LHCN-M2 (cell line): Measurements from ENCODE around the gene ERC2. TPM values are rescaled to one million over a fixed set of nuclear protein-coding genes. Genes with fewer than 3 reads are reported as not detected.
"Not testable (repeated sequence)": the region's sequence is repeated elsewhere in the genome, so short reads cannot be mapped to it uniquely, and the experiment has no call there.

Experiments
- DNase-seq: peaks from one replicate; pipeline ENCODE4 v3.0.0-alpha.2; 2012; ENCODE audit warnings: low read depth
- total RNA-seq: library from RNA; depleted of rRNA; stranded (reverse); fragments of >200 nt; gene quantifications from 2 replicates; pipeline ENCODE4 v1.2.3, GENCODE V29; 2014

ERC2 gene
- total RNA-seq, 1 experiment from 2014 or later = 0.11 TPM

DNA sequence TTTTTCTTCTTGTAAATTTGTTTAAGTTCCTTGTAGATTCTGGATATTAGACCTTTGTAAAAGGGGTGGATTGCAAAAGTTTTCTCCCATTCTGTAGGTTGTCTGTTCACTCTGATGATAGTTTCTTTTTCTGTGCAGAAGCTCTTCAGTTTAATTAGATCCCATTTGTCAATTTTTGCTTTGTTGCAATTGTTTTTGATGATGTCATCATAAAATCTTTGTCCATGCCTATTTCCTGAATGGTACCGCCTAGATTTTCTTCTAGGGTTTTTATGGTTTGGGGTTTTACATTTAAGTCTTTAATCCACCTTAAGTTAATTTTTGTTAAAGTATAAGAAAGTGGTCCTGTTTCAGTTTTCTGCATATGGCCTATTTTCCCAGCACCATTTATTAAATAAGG is 401.9 kb downstream of the ERC2 start:
- not testable (repeated sequence) for DNase-seq

DNA sequence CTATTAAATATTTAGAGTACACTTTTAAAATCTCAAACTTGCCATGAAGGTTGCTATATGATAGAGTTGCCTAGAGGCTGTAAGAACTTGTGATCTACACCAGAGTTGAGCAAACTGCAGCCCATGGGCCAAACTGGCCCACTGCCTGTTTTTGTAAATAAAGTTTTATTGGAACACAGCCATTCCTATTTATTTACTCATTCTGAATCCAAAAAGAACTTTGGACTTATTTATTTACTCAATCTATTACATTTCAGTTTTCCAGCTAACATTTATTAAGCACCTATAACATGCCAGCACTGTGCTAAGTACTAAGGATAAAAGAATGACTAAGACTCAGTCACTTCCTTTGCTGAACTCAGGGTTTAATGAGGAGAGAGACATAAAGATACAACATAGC is 403.6 kb downstream of the ERC2 start:
- DNase-seq = no peak

GRCh38 chr3:56061279-56061626 is 407.0 kb downstream of the ERC2 start:
- no peak for DNase-seq

DNA sequence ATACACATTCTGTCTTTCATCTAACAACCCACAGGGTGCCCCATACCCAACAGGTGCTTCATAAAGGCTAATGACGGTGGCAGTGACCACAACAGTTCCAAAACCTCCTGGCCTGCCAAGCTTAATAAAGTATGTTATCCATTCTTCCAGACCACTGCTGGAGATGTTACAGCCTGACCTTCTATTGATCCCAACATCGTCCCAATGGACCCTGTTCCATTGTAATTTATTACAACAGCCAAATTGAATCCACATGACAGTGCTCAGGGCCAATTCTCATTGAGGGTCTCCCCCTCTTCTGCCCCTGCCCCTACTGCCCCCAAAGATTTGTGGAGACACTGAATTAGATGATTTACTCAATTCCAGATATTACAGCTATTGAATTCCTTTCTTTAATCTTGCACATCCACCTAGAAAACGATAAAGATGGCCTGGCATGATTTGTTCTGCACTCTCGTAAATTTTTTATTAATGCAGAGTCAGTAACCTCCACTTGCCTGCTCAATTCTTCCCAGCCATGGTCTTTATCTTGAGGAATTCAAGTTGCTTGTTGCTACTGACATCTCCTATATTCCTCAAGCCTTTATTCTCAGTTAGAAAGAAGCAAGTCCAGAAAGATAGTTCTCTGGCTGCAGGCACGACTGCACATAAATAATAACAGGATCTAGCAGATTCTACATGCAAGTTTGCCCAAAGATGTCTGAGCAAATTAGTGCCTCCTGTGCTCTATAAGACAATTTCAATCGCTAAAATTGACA is 407.6 kb downstream of the ERC2 start:
- no peak for DNase-seq

DNA sequence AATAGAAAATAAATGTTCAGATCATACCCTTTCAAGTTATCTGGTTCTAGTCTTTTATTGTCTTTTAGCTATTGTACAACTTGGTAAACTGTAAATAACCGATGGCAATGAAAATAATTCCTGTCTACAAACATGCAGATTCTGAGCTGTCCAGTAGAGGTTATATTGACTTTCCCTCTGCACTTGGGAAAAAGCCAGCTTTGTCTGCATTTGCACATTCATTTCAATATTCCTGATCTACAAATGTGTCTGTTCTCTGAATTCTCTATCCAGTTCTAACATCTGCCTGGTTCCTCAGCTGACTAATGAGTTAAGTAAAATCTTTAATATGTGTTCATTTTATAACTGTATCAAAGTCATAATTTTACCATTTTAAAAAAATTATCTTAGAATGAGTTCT is 408.5 kb downstream of the ERC2 start:
- peak; percentile 21 for DNase-seq

GRCh38 chr3:56055951-56056350 is 412.3 kb downstream of the ERC2 start:
- peak; percentile 44 for DNase-seq

- peak; percentile 33 for DNase-seq
Measured at GRCh38 chr3:56055546-56055945, 412.7 kb downstream of the ERC2 start.

DNA sequence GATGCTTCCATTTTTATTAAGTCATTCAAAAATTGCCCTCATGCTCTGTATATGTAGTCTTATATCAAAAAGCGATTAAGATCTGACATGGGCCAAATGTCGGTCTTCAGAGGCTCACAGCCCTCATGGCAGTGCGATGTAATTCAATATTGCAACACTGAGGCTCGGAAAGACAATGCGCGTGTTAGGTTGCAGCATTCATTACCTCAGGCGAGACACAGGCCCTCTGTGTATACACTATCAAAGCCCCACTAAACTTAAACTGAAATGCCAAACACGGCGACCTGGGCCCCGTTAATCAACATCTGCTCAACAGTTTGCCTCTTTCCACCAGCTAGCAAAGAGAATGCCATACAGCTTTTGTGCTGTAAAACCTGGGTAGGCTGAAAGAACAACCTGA is 413.4 kb downstream of the ERC2 start:
- DNase-seq = no peak

DNA sequence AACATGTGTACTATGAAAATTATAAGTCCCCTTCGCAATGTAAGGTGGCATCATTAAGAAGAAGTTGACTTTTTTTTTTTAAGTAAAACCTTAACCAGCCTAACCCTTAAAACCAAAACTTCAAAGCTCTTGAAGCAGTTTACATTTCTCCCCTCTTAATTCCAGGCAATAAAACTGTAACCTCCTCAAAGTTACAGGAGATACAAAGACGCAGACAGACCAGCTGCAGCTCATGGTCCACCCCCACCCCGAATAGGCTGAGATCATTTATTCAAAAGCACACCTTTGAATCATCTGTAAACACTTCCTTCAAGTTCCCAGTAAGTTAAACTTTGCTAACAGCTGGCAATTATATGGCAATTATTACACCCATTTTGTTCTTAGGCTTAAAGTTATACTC is 414.5 kb downstream of the ERC2 start:
- DNase-seq = no peak

DNA sequence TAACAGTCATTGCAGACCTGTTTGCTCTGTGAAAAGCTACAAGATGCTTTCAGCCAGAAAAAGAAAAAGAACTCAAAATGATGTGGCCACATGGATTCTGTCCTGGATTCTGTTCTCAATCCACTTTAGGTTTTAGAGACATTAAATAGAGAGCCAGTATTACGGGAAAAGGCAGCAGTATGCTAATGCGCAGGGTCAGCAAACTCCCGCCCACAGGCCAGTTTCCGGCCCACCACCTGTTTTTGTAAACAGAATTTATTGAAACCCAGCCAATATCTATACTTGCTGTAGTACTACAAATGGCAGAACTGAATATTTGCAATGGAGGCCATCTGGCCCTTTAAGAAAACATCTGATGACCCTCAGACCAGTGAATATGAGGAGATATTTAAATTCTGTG is 416.1 kb downstream of the ERC2 start:
- no peak for DNase-seq

GRCh38 chr3:56051052-56051451 is 417.2 kb downstream of the ERC2 start:
- DNase-seq = no peak

DNA sequence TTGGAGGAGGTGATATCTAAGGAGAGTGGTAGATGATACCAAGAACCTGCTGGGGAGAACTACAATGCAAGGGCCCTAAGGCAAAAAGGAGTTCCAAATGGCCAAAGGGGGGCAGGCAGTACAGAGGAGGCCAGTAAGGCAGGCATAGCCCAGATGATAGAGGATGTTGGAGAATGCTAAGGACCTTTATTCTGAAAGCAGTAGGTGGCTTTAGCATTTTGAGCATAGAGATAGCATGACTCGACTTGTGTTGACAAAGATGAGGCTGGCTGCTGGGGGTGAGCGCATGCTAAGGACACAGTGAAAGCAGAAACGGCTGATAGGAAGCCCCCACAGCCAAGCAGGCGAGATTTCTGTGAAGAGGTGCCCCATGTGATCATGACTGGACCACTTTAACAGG is 419.3 kb downstream of the ERC2 start:
- DNase-seq = no peak

- DNase-seq = no peak
Measured at GRCh38 chr3:56048331-56048730, 419.9 kb downstream of the ERC2 start.

DNA sequence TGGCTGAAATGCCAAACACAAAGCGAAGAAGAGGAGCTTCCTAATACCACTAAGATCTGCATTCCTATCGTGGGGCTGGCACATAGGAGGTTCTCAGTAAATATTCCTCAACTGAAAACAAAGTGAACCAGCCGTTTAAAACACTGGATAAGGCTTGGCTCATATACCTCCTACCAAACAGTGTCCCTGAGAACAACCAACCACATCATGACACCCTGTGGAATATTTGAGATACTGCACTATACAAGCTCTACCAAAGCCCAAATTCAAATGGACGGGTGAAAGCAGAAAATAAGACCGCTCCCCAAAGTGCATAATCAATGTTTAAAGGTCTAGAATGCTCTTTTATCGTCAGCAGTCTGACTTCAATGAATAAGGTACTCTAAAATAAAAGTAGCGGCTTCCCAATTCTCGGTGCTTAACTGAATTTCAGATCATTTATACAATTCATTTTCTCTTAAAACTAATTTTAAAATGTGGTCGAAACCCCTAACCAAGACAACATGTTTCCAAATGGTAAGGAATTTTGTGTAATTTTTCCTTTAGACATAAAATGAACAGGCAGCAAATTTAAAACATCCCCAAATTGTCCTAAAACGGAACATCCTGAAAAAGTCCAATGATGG is 425.8 kb downstream of the ERC2 start:
- DNase-seq = peak; percentile 52

DNA sequence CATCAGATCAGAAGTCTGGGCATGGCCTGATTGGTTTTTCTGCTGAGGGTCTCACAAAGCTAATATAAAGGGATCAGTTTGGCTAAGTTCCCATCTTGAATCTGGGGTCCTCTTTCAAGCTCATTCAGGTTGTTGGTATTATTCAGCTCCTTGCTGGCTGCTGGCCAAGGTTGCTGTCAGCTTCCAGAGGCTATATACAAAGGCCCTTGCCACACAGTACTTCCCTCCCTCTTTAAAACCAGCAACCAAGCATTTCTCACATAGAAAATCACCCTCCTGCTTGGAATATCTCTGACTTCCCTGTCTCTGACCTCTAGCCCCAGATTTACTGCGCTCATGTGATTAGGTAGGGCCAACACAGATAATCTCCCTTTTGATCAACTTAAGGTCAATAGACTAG is 442.9 kb downstream of the ERC2 start:
- no peak for DNase-seq

DNA sequence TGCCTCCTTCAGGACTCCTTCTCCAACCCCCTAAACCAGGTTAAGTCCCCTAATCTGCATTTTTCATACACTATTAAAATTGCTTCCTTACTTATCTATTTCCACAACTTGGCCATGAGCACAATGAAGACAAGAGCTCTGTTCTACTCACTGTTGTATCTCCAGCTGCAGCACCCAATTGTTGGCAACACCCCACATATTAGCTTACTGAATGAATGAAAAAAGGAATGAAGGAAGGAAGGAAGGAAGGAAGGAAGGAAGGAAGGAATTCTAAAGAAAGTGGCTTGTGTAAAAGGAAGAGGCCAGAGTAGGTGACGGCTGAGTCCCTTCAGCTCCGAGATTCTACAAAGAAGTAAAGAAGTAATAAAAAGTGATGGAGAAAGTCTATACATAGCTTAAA is 444.7 kb downstream of the ERC2 start:
- DNase-seq = no peak

DNA sequence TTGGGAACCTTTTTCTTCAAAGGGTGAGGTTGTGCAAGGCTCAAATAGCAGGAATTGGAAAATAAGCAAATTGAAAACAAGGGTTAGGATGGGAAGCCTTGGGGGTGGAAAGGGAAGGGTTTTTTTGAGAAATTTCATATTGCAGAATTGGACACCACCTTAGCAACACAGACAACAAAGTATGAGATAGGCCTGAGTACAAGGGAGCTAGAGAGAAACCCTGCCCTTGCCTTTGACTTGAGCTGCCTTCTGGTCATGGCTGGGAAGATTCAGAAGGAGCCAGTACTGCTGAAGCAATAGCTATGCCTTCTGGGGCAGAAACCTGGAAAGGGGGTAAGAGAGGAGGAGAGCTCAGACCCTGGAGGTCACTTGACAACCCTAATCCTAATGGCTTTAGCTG is 445.6 kb downstream of the ERC2 start:
- DNase-seq = no peak

DNA sequence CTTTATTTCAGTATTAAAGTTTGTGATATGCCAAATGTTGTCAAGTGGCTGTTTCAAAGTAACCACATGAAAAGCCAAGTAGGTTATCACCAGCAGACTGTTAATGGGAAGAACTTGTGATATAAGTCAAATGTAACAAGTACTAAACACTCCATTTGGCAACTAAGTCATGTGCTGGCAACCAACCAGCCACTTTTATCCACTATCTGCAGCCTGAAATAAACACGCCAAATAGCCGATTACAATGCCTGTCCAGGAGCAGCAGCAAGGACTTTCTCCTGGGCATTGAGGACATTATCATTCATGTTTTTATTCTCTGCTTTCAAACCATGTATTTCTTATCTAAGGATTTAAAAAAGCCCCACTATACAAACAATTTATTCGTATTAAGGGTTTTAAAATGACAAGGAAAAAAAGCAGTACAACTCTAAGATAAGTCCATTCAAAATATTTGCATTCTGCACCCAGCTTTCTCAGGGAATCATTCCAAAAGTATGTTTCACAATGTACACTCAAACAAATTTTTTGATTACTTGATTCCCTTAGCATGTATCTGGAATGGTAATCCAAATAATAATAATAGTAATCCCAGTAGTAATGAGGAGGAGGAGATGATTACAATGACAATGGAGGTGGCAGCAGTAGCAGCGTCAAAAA is 448.6 kb downstream of the ERC2 start:
- no peak for DNase-seq

GRCh38 chr3:56015374-56015773 is 452.9 kb downstream of the ERC2 start:
- DNase-seq = not testable (repeated sequence)

GRCh38 chr3:56012721-56013120 is 455.5 kb downstream of the ERC2 start:
- DNase-seq = no peak

GRCh38 chr3:56005196-56005805 is 463.0 kb downstream of the ERC2 start:
- DNase-seq = no peak

- no peak for DNase-seq
Measured at GRCh38 chr3:56003129-56003528, 465.1 kb downstream of the ERC2 start.

- DNase-seq = no peak
Measured at GRCh38 chr3:56001991-56002390, 466.3 kb downstream of the ERC2 start.
